Neuronal stem cell (in vitro differentiated cells): ENCODE measurements around the gene PDCD6IP.
"Not testable (repeated sequence)": the region's sequence is repeated elsewhere in the genome, so short reads cannot be mapped to it uniquely, and the experiment has no call there.

ENCODE experiments used
- DNase-seq: peaks from one replicate; pipeline ENCODE4 v3.0.0-alpha.2; 2013; ENCODE audit warnings: low spot score
- H2AFZ ChIP-seq: one replicate; pipeline ENCODE4 v1.6.1; 2013; ENCODE audit warnings: mild to moderate bottlenecking, low read length, inconsistent platforms
- H2AK5ac ChIP-seq: 2 replicates; pipeline ENCODE4 v1.6.1; 2013; ENCODE audit warnings: low read depth, mild to moderate bottlenecking, inconsistent platforms, low read length, moderate library complexity, mixed read lengths
- H2BK120ac ChIP-seq: 2 replicates; pipeline ENCODE4 v1.6.1; 2013; ENCODE audit warnings: low read depth, mild to moderate bottlenecking, inconsistent platforms, low read length, moderate library complexity, mixed read lengths
- H2BK12ac ChIP-seq: one replicate; pipeline ENCODE4 v1.6.1; 2013; ENCODE audit warnings: low read length, inconsistent platforms
- H2BK15ac ChIP-seq: 2 replicates; pipeline ENCODE4 v1.6.1; 2013; ENCODE audit warnings: mild to moderate bottlenecking, low read length, inconsistent platforms, mixed read lengths
- H2BK5ac ChIP-seq: one replicate; pipeline ENCODE4 v1.6.1; 2013; ENCODE audit warnings: inconsistent platforms, mild to moderate bottlenecking, low read length, moderate library complexity
- H3K14ac ChIP-seq: one replicate; pipeline ENCODE4 v1.6.1; 2013; ENCODE audit warnings: low read length, inconsistent platforms
- H3K18ac ChIP-seq: 2 replicates; pipeline ENCODE4 v1.6.1; 2013; ENCODE audit warnings: low read length, inconsistent platforms
- H3K23ac ChIP-seq: 2 replicates; pipeline ENCODE4 v1.6.1; 2013; ENCODE audit warnings: low read depth, mild to moderate bottlenecking, mixed read lengths, low read length, inconsistent platforms; ENCODE audit not compliant: poor library complexity
- H3K27ac ChIP-seq: replicated peaks from 3 replicates; pipeline ENCODE4 v1.5.1; 2013; ENCODE audit warnings: low read length, inconsistent platforms
- H3K27me3 ChIP-seq, 3 experiments: 2 replicates each; pipeline ENCODE4 v1.6.1; 2013; ENCODE audit warnings: low read length in 3 of 3, mild to moderate bottlenecking in 2 of 3, inconsistent platforms in 1 of 3, low read depth in 1 of 3, mixed read lengths in 1 of 3, moderate library complexity in 1 of 3; ENCODE audit not compliant: control insufficient read depth in 3 of 3, insufficient read depth in 3 of 3
- H3K36me3 ChIP-seq, 2 donors: replicated peaks in 1 of 2; 2 replicates each; pipeline ENCODE4 v1.6.1; 2013; ENCODE audit warnings: low read length in 2 of 2; ENCODE audit not compliant: control insufficient read depth in 2 of 2, insufficient read depth in 2 of 2
- H3K4ac ChIP-seq: 2 replicates; pipeline ENCODE4 v1.6.1; 2013; ENCODE audit warnings: inconsistent platforms, mild to moderate bottlenecking, low read length, moderate library complexity
- H3K4me1 ChIP-seq, 2 donors: 1 replicate in 1 of 2; 2 replicates in 1 of 2; pipeline ENCODE4 v1.6.1; 2013; ENCODE audit warnings: low read length in 2 of 2, low read depth in 1 of 2; ENCODE audit not compliant: control insufficient read depth in 2 of 2, insufficient read depth in 1 of 2
- H3K4me2 ChIP-seq: one replicate; pipeline ENCODE4 v1.6.1; 2013; ENCODE audit warnings: mild to moderate bottlenecking, low read length, inconsistent platforms; ENCODE audit not compliant: insufficient read depth, poor library complexity, severe bottlenecking
- H3K4me3 ChIP-seq, 2 donors: 2 replicates each; pipeline ENCODE4 v1.5.1; 2013; ENCODE audit warnings: low read length in 2 of 2, mild to moderate bottlenecking in 2 of 2, inconsistent platforms in 1 of 2, moderate library complexity in 1 of 2
- H3K79me1 ChIP-seq: one replicate; pipeline ENCODE4 v1.6.1; 2013; ENCODE audit warnings: low read depth, mild to moderate bottlenecking, inconsistent platforms, low read length, moderate library complexity
- H3K9ac ChIP-seq: one replicate; pipeline ENCODE4 v1.6.1; 2013; ENCODE audit warnings: mild to moderate bottlenecking, low read depth, low read length, inconsistent platforms; ENCODE audit not compliant: poor library complexity
- H3K9me3 ChIP-seq, 2 donors: replicated peaks in 1 of 2; 2 replicates each; pipeline versions ENCODE3 to v1.6.1; 2013; ENCODE audit warnings: low read length in 2 of 2, mild to moderate bottlenecking in 2 of 2, inconsistent platforms in 1 of 2, low read depth in 1 of 2, mixed read lengths in 1 of 2, moderate library complexity in 1 of 2; ENCODE audit not compliant: control insufficient read depth in 2 of 2, insufficient read depth in 1 of 2
- H4K8ac ChIP-seq: one replicate; pipeline ENCODE4 v1.6.1; 2013; ENCODE audit warnings: low read depth, mild to moderate bottlenecking, inconsistent platforms, low read length, moderate library complexity
- H4K91ac ChIP-seq: one replicate; pipeline ENCODE4 v1.6.1; 2013; ENCODE audit warnings: low read length, low read depth, mild to moderate bottlenecking, inconsistent platforms; ENCODE audit not compliant: poor library complexity
- WGBS, 2 donors: extraction: QIAGEN DNeasy Blood & Tissue Kit; methylation state at CpG; one replicate each; pipeline ENCODE4 v1.1.7; 2013; ENCODE audit warnings: missing lambda C conversion rate in 2 of 2, mixed read lengths in 1 of 2; ENCODE audit not compliant: insufficient read length in 2 of 2, insufficient replicate concordance in 1 of 2; ENCODE audit errors: extremely low coverage in 2 of 2; 5-methylcytosine and 5-hydroxymethylcytosine counted together

PDCD6IP gene

DNA sequence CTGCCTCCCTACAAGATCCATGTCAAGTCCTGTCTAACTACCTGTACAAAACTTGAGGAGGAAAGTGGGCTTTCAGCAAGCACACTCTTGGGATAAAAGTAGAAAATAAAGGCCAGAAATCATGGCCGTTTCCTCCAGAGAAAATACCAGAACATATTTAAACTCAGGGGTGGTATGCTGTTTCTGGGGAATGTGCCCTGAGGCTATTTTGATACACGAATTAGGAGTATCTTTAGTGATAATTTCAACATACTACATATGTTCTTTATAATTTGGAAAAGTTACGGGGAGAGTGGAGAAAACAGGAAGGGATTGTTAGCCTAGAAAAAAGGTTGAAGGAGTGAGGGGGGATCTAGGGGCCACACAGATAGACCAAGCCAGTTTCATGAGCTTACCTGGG lies 18.7 kb upstream of the PDCD6IP start:
- Histone ChIP-seq H2AFZ (no peak overlapping the region), H2BK120ac (no peak overlapping the region), H3K36me3 (no peaks in the 10 kb centered on the region), H3K4me1 (no peaks in the 10 kb centered on the region), H3K27ac (no peak overlapping the region), H4K8ac (no peak overlapping the region), H2BK15ac (no peak overlapping the region), H3K18ac (no peak overlapping the region), H3K9ac (no peak overlapping the region), H3K4me3 (no peak overlapping the region), H4K91ac (no peak overlapping the region), H3K27me3 (no peaks in the 10 kb centered on the region), H2BK5ac (no peak overlapping the region), H2BK12ac (no peak overlapping the region), H3K9me3 (no peaks in the 10 kb centered on the region), H3K23ac (no peak overlapping the region), H3K4me2 (no peak overlapping the region), H2AK5ac (no peak overlapping the region), H3K14ac (no peak overlapping the region), H3K4ac (no peak overlapping the region), H3K79me1 (no peaks in the 10 kb centered on the region)
- no peak for DNase-seq
- WGBS, 2 donors: no CpG with 5 or more reads among the region's 3 CpGs

DNA sequence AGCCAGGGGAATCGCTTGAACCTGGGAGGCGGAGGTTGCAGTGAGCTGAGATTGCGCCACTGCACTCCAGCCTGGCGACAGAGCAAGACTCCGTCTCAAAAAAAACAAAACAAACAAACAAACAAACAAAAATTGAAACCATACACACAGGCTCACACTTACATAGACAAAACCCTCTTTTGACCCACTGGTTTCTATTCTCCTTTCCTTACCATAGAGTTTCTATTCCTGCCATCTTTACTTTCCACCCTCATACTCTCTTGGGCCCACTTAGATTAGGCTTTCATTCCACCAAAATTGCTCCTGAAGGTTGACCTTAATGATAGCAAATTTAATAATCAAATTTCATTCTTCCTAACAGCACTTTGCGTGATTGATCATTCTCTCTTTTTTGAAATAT lies 17.0 kb upstream of the PDCD6IP start:
- H3K4ac ChIP-seq, H3K27me3 ChIP-seq, H2BK15ac ChIP-seq, H2AFZ ChIP-seq, H3K4me2 ChIP-seq, H3K4me3 ChIP-seq, H3K23ac ChIP-seq, H2BK5ac ChIP-seq, H3K14ac ChIP-seq, H2BK120ac ChIP-seq, H2BK12ac ChIP-seq, DNase-seq, H2AK5ac ChIP-seq, H3K27ac ChIP-seq, H3K79me1 ChIP-seq, H3K9me3 ChIP-seq, H3K36me3 ChIP-seq, H3K18ac ChIP-seq, H4K91ac ChIP-seq, H3K9ac ChIP-seq, H4K8ac ChIP-seq, H3K4me1 ChIP-seq: not testable (repeated sequence)
- WGBS, 2 donors: no CpG with 5 or more reads among the region's 6 CpGs

DNA sequence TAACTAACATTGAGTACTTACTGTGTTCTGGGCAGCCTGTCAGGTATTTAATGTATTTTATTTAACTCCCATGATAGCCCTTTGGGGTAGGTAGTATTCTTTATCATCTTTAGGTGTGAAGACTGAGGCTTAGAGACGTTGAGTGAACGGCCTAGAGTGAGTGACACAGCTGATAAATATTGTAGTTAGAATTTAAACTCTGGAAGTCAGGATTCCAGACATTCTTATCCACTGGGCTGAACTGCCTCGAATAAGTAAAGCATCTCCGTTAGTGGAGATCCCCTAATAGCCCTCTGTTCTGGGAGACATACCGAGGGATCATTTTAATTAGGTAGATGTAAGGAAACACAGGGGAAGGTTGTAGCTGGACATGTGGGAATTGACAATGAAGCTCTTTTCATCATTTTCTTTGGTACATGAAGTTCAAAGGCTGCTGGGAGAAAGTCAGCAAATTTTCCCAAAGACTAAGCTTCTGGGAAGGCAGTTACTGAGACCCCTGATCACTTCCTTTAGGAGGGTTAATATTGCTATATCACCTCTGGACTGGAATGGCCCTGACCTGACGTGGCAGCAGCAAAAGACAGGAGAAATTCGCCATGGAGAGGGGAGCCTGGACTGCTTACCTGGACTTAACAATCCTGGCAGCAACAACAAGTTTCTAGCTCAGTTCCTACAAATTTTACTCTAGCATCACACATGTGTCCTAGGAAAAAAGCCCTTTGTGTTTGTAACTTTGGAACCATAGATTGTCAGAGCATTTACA lies 11.7 kb upstream of the PDCD6IP start:
- no peaks in the 10 kb centered on the region for H3K79me1 ChIP-seq
- no peak overlapping the region for H4K91ac ChIP-seq
- H4K8ac ChIP-seq: no peak overlapping the region
- no peak for DNase-seq
- no peak overlapping the region for H3K18ac ChIP-seq
- no CpG with 5 or more reads among the region's 7 CpGs for WGBS, 2 donors
- no peak overlapping the region for H3K14ac ChIP-seq
- H3K23ac ChIP-seq: no peak overlapping the region
- H3K4ac ChIP-seq: no peak overlapping the region
- H2BK12ac ChIP-seq: no peak overlapping the region
- no peak overlapping the region for H3K9ac ChIP-seq
- H2BK5ac ChIP-seq: no peak overlapping the region
- no peak overlapping the region for H3K27ac ChIP-seq
- H3K27me3 ChIP-seq: peaks cover 0 to 3% (median 0%) of the 10 kb centered on the region in 3 experiments
- peak overlapping the region in 1 of 2 donors; percentile 34 for H3K4me3 ChIP-seq
- H2AK5ac ChIP-seq: no peak overlapping the region
- peaks cover 0 to 2% of the 10 kb centered on the region in 2 donors for H3K9me3 ChIP-seq
- H2BK15ac ChIP-seq: no peak overlapping the region
- H2AFZ ChIP-seq: peak overlapping the region; percentile 90
- no peak overlapping the region for H3K4me2 ChIP-seq
- H2BK120ac ChIP-seq: no peak overlapping the region
- H3K4me1 ChIP-seq: peaks cover 0 to 5% of the 10 kb centered on the region in 2 donors
- no peaks in the 10 kb centered on the region for H3K36me3 ChIP-seq

DNA sequence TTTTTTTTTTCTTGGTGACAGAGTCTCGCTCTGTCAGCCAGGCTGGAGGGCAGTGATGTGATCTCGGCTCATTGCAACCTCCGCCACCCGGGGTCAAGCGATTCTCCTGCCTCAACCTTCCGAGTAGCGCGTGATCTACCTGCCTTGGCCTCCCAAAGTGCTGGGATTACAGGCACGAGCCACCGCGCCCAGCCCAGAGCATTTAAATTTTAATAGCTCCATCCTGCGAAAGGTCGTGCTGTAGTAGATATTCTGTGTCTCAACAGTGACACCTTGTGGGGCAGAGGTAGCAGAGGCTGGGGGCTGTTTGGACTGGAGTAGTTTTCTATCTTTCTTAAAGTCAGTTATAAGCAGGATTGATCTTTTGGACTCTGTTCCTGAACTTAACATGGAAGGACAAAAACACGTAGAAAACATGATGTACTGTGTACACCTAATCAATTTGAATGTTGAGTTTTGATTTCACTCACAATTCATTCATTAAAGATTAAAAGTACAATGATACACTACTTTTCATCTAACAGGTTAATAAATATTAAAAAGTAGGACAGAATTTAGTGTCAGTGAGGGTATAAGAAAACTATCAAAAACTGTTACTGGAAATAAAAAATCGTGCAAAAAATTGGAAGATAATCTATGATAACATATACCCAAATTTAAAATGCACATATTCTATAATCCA lies 11.0 kb upstream of the PDCD6IP start:
- Histone ChIP-seq H3K4me2 (peak overlapping the region; percentile 37), H3K9ac (no peak overlapping the region), H2BK15ac (no peak overlapping the region), H3K36me3 (no peaks in the 10 kb centered on the region), H3K79me1 (no peaks in the 10 kb centered on the region), H3K4ac (no peak overlapping the region), H3K9me3 (peaks cover 0 to 2% of the 10 kb centered on the region in 2 donors), H2BK120ac (no peak overlapping the region), H4K91ac (no peak overlapping the region), H2AFZ (peak overlapping the region; percentile 90), H2AK5ac (no peak overlapping the region), H3K27me3 (peaks cover 0 to 3% (median 0%) of the 10 kb centered on the region in 3 experiments), H3K4me3 (peak overlapping the region; percentile 20 to 34), H3K18ac (no peak overlapping the region), H3K4me1 (peaks cover 0 to 5% of the 10 kb centered on the region in 2 donors), H2BK12ac (no peak overlapping the region), H3K14ac (no peak overlapping the region), H2BK5ac (no peak overlapping the region), H3K23ac (no peak overlapping the region), H4K8ac (no peak overlapping the region), H3K27ac (no peak overlapping the region)
- no CpG with 5 or more reads among the region's 15 CpGs for WGBS, 2 donors
- peak; percentile 58 for DNase-seq
